SKM-1 treated with dmso at 0.1 percent for 144 hours (cell line): Measurements from ENCODE around the gene GRAP2.

Experiments
- DNase-seq: peaks from one replicate; lab custom pipeline; 2025; ENCODE audit not compliant: unreplicated experiment; lab: John Stamatoyannopoulos, UW

Gene GRAP2

DNA sequence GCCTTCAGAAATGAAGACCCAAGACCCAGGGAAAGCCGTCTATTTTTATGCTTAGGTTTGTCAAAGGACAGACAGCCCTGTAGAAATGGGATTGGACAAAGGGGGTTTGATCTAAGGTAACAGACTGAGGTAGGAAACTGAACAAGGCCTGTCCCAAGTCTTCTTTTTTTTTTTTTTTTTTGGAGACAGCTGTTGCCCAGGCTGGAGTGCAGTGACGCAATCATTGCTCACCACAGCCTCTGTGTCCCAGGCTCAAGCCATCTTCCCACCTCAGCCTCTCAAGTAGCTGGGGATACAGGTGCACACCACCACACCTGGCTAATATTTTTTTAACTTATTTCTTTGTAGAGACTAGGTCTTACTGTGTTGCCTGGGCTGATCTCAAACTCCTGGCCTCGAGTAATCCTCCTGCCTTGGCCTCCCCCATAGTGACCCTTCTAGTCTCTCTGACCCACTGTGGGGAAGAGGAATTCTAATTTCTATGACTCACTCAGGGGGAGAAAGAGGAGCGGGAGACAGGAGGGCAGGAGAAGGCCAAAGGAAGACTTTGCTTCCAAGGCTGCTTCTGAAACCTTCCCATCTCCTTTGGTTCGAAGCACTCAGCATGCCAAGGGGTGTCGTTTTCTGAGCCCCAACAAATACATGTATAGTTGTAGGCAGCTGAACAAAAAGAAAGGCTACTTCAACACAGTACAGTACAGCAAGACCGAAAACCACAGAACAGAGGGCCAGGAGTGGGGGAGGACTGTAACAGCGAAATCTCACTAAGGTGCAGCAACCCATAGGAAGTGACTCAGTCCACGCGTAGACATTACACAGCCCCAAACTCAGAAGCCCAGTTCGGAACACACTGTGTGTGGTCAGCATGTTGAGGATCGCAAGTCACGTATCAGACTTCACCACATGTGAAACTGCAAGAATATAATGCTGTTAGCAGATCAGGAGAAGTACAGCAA lies 60.2 kb downstream of the GRAP2 start:
- DNase-seq, result no peak

- no peak for DNase-seq
Observed at GRCh38 chr22:39962071-39962470, 61.2 kb downstream of the GRAP2 start.

DNA sequence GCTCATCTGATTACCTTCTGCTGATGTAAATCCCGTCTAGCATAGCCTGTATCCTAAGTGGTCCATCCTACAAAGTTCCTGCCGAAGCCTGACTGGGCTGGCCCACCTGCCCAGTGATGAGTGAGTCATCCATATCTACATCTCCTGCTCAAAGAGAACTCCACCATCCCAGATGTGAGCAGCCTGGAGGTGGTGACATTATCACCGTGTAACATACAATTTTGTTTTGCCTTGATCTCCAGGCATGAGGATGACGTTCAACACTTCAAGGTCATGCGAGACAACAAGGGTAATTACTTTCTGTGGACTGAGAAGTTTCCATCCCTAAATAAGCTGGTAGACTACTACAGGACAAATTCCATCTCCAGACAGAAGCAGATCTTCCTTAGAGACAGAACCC lies 64.9 kb downstream of the GRAP2 start:
- DNase-seq, result no peak

- DNase-seq, result no peak
Observed at GRCh38 chr22:39966470-39966869, 65.6 kb downstream of the GRAP2 start.

- DNase-seq, result no peak
Observed at GRCh38 chr22:39967103-39967829, 66.4 kb downstream of the GRAP2 start.

DNA sequence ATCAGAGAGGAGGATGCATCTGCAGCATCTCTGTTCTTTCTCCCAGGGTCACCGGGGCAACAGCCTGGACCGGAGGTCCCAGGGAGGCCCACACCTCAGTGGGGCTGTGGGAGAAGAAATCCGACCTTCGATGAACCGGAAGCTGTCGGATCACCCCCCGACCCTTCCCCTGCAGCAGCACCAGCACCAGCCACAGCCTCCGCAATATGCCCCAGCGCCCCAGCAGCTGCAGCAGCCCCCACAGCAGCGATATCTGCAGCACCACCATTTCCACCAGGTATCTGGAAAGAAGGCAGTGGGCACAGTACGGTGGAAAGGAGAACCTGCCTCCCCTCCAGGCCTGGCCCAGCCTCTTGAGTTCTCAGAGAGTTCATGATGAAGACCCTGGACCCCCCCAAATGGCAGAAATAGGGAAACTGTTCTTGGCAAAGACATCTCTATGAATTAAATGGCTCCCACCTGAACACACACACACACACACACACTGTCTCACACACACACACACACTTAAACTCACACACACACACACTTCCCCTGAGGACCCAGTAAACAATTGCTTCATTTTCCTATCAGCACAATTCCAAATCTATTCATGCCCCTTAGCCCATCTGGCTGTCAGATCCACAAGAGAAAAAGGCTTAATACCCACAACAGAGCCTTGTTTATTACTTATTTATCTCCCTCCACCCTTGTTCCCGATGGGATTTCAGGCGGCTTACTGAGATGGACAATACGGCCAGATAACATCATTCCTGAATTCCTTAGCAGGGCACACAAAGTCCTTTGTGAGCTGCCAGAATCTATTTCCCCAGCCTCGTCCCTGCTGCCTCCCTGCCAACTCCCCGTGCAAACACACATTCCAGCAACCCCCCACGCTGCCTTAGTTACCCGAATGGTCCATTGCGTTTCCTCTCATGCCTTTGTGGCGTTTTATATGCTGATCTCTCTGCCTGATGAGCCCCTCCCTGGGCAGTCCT lies 67.4 kb downstream of the GRAP2 start:
- no peak for DNase-seq

GRCh38 chr22:39970742-39971141 lies 69.9 kb downstream of the GRAP2 start:
- no peak for DNase-seq

DNA sequence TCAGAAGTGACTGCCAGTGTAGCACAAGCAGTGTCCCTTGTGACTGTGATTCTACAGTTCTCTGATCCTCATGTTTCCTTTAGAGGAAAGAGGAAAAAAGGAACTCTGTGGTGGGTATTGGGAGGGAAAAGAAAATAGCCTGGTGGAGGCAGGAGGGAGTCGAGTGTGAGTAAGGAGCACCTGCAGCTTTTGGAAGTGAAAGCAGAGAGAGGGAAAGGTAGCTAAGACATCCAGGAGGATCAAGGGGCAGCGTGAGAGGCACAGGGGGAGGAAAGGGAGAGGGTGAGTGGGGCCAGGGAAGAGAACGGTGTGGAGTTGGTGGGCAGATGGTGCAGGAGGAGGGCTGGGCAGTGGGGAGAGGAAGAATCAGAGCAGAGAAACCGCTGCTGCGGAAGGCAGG lies 71.8 kb downstream of the GRAP2 start:
- DNase-seq, result no peak

DNA sequence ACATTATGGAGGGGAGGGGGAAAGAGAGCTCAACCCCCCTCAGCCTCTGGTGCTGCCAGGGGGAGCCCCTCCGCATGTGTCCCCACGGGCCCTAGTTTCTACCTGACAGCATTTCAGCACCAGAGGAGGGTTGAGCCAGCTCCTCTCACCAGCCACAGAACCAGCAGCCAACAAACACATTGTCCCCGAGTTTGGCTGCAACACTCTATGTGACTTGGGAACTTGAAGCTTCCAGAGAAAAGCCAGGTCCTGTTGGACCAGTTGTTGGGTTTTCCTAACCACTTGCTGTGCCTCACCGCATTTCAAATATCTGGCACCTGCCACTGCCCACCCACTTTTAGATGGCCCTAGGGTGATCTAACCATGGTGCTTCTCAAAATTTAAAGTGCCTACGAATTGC lies 72.8 kb downstream of the GRAP2 start:
- DNase-seq, result no peak

DNA sequence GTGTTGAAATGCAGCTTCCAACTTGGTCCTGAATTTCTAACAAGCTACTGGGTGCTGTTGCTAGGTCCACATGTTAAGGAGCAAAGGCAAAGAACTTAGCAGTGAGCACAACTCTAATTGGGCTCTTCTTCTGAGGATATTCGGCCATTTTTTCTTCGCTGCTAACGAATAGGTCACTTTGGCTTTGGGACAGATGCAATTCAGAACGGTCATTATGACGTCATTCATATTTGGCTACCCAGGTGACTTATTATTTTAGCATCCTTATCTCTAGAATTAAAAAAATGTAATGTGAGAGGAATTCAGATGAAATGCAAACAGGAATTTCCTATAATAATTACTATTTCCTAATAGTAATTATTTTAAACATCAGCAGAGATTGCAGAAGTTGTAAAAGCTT lies 73.2 kb downstream of the GRAP2 start:
- DNase-seq, result no peak

DNA sequence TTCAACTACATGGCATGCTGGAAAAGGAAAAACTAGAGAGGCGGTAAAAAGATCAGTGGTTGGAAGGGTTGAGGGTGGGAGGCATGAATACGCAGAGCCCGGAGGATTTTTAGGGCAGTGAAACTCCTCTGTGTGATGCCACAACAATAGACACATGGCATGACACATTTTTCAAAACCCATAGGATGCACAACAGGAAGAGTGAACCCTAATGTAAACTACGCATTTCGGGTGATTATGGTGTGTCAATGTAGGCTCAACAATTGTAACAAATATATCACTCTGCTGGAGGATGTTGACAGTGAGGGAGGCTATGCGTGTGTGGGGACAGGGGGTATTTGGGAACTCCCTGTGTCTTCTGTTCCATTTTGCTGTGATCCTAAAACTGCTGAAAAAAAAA lies 78.2 kb downstream of the GRAP2 start:
- no peak for DNase-seq

GRCh38 chr22:39979458-39979857 lies 78.6 kb downstream of the GRAP2 start:
- DNase-seq, result no peak

GRCh38 chr22:39980596-39980995 lies 79.7 kb downstream of the GRAP2 start:
- DNase-seq, result no peak

DNA sequence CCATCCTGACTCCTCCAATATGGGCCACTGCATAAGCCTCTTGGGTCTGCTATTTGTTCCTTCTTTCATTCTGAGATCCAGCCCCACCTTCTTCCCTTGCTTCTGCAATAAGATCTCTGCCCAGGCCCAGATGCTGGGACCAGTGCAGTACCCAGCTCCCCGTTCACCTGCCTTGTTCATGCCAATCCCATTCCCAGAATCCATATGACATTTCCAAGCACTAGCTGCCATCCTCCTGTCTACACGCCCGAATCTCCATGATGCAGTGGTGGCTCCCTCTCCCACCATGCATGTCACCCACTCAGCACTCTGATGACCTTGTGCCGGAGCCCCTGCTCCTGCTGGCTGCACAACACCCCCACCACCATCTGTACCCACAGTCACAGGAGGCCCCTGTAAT lies 82.5 kb downstream of the GRAP2 start:
- DNase-seq, result no peak

DNA sequence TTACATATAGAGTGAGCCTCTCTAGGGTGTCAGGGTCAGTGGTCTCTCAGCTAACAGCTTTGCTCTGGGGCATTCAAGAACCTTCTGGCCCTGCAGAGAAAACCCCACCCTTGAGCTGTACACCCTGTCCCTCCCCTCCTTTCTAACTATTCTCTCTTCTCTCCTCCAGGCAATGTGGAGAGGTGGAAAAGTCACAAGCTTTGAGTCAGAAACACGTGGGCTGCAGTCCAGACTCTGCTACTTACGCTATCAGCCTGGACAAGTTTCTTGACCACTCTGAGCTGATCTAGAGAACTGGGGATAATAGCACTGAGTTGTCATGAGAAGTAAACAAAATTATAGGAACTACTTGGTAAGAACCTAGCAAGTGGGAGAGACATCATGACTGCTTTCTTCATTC lies 83.1 kb downstream of the GRAP2 start:
- DNase-seq, result no peak

DNA sequence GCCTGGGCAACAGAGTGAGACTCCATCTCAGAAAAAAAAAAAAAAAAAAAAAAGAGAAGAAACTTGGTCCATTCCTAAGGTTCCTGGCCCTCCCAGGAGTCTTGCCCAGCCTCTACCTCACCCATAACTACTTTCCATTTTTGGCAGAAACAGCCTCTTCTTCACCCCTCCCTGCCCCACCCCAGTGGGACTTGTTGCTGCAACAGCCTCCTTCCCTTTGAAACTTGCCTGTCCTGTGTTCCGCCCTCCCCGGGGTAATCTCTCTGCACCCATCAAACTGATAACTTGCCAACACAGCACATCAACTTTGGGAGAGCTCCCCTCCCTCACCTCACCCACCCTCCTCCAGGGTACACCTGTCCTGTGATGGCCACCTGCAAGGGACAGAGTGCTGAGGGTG lies 83.9 kb downstream of the GRAP2 start:
- no peak for DNase-seq

DNA sequence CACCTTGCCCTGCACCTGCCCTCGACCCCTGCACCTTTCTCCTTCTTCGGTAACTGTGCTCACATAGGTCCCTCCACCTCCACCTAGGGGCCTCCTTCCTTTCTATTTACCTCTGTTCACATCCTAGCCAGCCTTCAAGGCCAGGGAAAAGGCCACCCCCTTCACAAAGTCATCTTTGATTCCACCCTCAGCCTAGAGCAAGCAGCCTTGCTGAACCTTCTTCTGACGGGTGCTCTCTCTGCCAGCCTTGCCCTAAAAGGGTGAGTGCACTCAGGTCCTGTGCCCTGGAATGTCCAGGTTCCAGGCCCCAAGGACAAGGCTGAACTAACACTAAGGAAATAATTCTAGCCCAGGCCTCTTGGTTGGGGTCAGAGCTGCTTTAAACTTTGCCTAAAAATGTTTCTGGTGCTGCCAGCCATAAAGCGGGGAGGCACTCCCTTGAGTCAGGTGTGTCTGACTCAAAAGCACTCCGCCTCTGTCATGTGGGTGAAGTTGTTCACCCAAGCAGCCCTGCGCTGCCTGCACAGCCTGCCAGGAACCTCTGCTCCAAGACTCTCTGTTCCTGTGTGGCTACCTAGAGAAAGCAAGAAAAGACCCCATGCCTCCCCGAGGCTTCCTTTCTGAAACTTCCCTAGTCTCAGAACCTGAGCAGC lies 84.6 kb downstream of the GRAP2 start:
- DNase-seq, result no peak

DNA sequence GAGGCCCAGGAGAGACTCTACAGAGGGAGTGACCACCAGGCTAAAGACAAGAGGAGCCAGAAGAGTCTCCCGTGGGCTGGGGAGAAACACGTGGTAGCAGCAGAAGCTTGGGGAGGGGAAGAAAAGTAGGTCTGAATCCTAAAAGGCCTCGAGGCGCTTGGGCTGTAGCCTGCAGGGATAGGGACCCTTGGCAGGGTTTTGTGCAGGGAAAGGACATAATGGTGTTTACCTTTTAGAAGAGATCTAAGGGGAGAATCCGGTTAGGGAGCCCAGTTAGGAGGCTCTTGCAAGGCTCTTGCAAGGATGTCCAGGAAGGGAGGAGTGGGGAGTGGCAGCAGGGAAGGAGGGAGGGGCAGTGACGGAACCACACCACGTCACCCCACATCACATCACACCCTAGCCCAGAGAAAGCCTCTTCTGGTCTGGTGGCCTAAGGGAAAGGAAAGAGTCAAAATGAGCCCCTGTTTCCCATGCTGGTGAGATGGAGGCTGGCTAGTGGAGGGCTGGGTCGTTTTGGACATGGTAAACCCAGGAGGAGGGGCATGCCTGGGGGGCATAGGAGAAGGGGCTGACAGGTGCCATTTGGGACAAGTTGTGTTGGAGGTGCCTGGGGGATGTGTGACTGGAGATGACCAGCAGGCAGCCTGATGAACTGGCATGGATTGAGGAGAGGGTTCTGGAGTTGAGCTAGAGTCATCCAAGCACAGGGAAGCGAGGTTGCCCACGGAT lies 87.7 kb downstream of the GRAP2 start:
- no peak for DNase-seq

DNA sequence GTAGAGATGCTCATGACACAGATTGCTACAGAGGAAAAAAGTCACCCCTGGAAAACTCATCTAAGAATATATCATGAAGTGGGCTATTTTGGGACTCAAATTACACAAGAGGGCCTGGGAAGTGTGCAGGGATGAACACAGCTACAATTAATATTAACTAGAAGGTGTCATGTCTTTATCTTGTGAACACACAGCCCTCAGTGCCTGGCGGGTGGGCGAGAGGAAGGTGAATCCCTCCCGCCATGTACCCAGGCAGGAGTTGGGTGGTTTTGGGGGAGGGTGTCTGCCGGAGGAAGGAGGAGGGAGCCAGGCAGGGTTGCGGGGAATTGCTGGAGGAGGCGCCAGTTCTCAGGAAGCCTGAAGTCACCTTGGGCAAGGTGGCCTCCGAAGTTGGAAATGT lies 88.7 kb downstream of the GRAP2 start:
- no peak for DNase-seq

- DNase-seq, result no peak
Observed at GRCh38 chr22:39990686-39991085, 89.8 kb downstream of the GRAP2 start.
